AG09319 (cell line): Measurements from ENCODE around the gene PCCA.
A peak's percentile ranks its signal among the peaks of the same experiment; 100 is the strongest.

Source experiments
- DNase-seq: peaks from one replicate; pipeline ENCODE4 v3.0.0-alpha.2; 2010; ENCODE audit warnings: low read depth; ENCODE audit errors: extremely low read depth
- CTCF ChIP-seq: IDR thresholded peaks from 2 replicates; pipeline ENCODE4 v1.5.1; 2011; ENCODE audit warnings: low read depth, mild to moderate bottlenecking, inconsistent platforms, low read length, moderate library complexity

Gene PCCA

GRCh38 chr13:100254002-100254401 is 165.1 kb downstream of the PCCA start:
- TF ChIP-seq CTCF = no peak
- no peak for DNase-seq

- TF ChIP-seq CTCF = no peak
- DNase-seq = no peak
These were observed 173.5 kb downstream of the PCCA start for GRCh38 chr13:100262404-100262803.

- no peak for DNase-seq
- TF ChIP-seq CTCF = no peak
These were observed 177.1 kb downstream of the PCCA start for GRCh38 chr13:100266026-100266425.

GRCh38 chr13:100269837-100270236 is 180.9 kb downstream of the PCCA start:
- no peak for TF ChIP-seq CTCF
- peak; percentile 37 for DNase-seq

- TF ChIP-seq CTCF = no peak
These were observed 184.2 kb downstream of the PCCA start for GRCh38 chr13:100273138-100273537.

GRCh38 chr13:100273552-100273951 is 184.7 kb downstream of the PCCA start:
- no peak for DNase-seq
- no peak for TF ChIP-seq CTCF

More at GRCh38 chr13:100273138-100273537, 184.2 kb downstream of the PCCA start:
- DNase-seq = no peak

GRCh38 chr13:100274942-100275506 is 186.1 kb downstream of the PCCA start:
- no peak for DNase-seq

More at GRCh38 chr13:100274942-100275506, 186.1 kb downstream of the PCCA start:
- TF ChIP-seq CTCF = no peak
